Measurements from ENCODE around the gene COL6A1. TPM values are rescaled to one million over a fixed set of nuclear protein-coding genes. Genes with fewer than 3 reads are reported as not detected.
A peak's percentile ranks its signal among the peaks of the same experiment; 100 is the strongest.

Gene COL6A1
- total and polyA plus RNA-seq, 2 donors (not counting 3 experiments of a cell fraction or from before 2014, with no cell fraction given): 30.1 to 42.4 TPM

GRCh38 chr21:45949928-45950739 lies 31.4 kb upstream of the COL6A1 start:
- CTCF ChIA-PET: no interaction called here
- intact Hi-C loops (cut with micrococcal nuclease) (no loop called here), dilution Hi-C loops (cut with MboI; ENCODE audit: extremely low pct_ligation_motif_present, low sequenced_read_pairs) (no loop called here)
- TF ChIP-seq MAX (IDR thresholded peaks at IDR 0.05; ENCODE audit: insufficient read depth, insufficient read length) (no peak), POLR2AphosphoS5 (IDR thresholded peaks at IDR 0.05; ENCODE audit: insufficient read depth, low read depth, low read length) (no peak), FOS (IDR thresholded peaks at IDR 0.05; ENCODE audit: borderline replicate concordance, insufficient read depth, low read length) (no peak)
- DNase-seq (ENCODE audit: low read depth, low spot score) (no peak), FAIRE-seq (no peak)
- no TSS peak for BruUV-seq (replicated peaks)
- Histone ChIP-seq H3K79me2 (ENCODE audit: control insufficient read depth, insufficient read depth, low read length) (no peaks in the 10 kb centered on the region), H3K4me1 (ENCODE audit: control insufficient read depth, extremely low read depth, insufficient read depth, low read length) (no peaks in the 10 kb centered on the region), H3K9me1 (replicated peaks; ENCODE audit: control insufficient read depth, extremely low read depth, insufficient read depth, low read length) (no peaks in the 10 kb centered on the region), H3K4me2 (ENCODE audit: insufficient read depth, low read length) (no peak overlapping the region), H4K20me1 (replicated peaks; ENCODE audit: control insufficient read depth, extremely low read depth, insufficient read depth, low read length) (no peaks in the 10 kb centered on the region), H3K9ac (replicated peaks; ENCODE audit: extremely low read depth, insufficient read depth, low read length) (no peak overlapping the region), H3K27ac (ENCODE audit: insufficient read depth, low read depth, low read length) (no peak overlapping the region), H3K36me3 (ENCODE audit: control insufficient read depth in 2 of 2, extremely low read depth in 1 of 2, insufficient read depth in 2 of 2, low read length in 2 of 2) (no peaks in the 10 kb centered on the region), H3K27me3 (ENCODE audit: control insufficient read depth in 2 of 2, insufficient read depth in 2 of 2, low read length in 2 of 2) (peaks cover 4 to 8% of the 10 kb centered on the region in 2 experiments), H3K9me3 (replicated peaks; ENCODE audit: control insufficient read depth, insufficient read depth, low read length) (no peaks in the 10 kb centered on the region), H3K4me3 (replicated peaks in 1 of 3; ENCODE audit: insufficient read depth in 1 of 3, low read depth in 1 of 3, low read length in 3 of 3) (no peak overlapping the region), H2AFZ (ENCODE audit: low read depth, low read length) (no peak overlapping the region)
- POLR2A ChIA-PET: no interaction called here

- intact Hi-C loops (cut with micrococcal nuclease): no loop called here
- H3K9ac ChIP-seq (replicated peaks; ENCODE audit: extremely low read depth, insufficient read depth, low read length): no peak overlapping the region
- dilution Hi-C loops (cut with MboI; ENCODE audit: extremely low pct_ligation_motif_present, low sequenced_read_pairs): no loop called here
- H3K27me3 ChIP-seq (ENCODE audit: control insufficient read depth in 2 of 2, insufficient read depth in 2 of 2, low read length in 2 of 2): peaks cover 4 to 8% of the 10 kb centered on the region in 2 experiments
- H4K20me1 ChIP-seq (replicated peaks; ENCODE audit: control insufficient read depth, extremely low read depth, insufficient read depth, low read length): no peaks in the 10 kb centered on the region
- no peak overlapping the region for H2AFZ ChIP-seq (ENCODE audit: low read depth, low read length)
- ChIA-PET POLR2A (no interaction called here), CTCF (no interaction called here)
- H3K4me2 ChIP-seq (ENCODE audit: insufficient read depth, low read length): no peak overlapping the region
- no peaks in the 10 kb centered on the region for H3K36me3 ChIP-seq (ENCODE audit: control insufficient read depth in 2 of 2, extremely low read depth in 1 of 2, insufficient read depth in 2 of 2, low read length in 2 of 2)
- no peak overlapping the region for H3K4me3 ChIP-seq (replicated peaks in 1 of 3; ENCODE audit: insufficient read depth in 1 of 3, low read depth in 1 of 3, low read length in 3 of 3)
- TF ChIP-seq MYC (IDR thresholded peaks at IDR 0.05; ENCODE audit: low read depth, low read length) (no peak), CTCF (IDR thresholded peaks at IDR 0.05; ENCODE audit: extremely low read depth in 1 of 2, insufficient read depth in 1 of 2, low read depth in 1 of 2, low read length in 2 of 2) (no peak), POLR2A (IDR thresholded peaks at IDR 0.05; ENCODE audit: low read depth, low read length) (no peak), POLR2AphosphoS5 (IDR thresholded peaks at IDR 0.05; ENCODE audit: insufficient read depth, low read depth, low read length) (no peak), JUN (IDR thresholded peaks at IDR 0.05; ENCODE audit: borderline replicate concordance, insufficient read depth, insufficient read length, low read depth) (no peak), EZH2 (IDR thresholded peaks at IDR 0.05; ENCODE audit: borderline replicate concordance, low read depth, low read length, severe bottlenecking) (no peak), GATA2 (IDR thresholded peaks at IDR 0.05; ENCODE audit: insufficient read depth, insufficient read length, low read depth, low read length) (no peak), FOS (IDR thresholded peaks at IDR 0.05; ENCODE audit: borderline replicate concordance, insufficient read depth, low read length) (no peak), MAX (IDR thresholded peaks at IDR 0.05; ENCODE audit: insufficient read depth, insufficient read length) (no peak)
- no peaks in the 10 kb centered on the region for H3K9me3 ChIP-seq (replicated peaks; ENCODE audit: control insufficient read depth, insufficient read depth, low read length)
- H3K79me2 ChIP-seq (ENCODE audit: control insufficient read depth, insufficient read depth, low read length): no peaks in the 10 kb centered on the region
- DNase-seq (ENCODE audit: low read depth, low spot score) (peak; percentile 12), FAIRE-seq (no peak)
- no peak overlapping the region for H3K27ac ChIP-seq (ENCODE audit: insufficient read depth, low read depth, low read length)
- no peaks in the 10 kb centered on the region for H3K4me1 ChIP-seq (ENCODE audit: control insufficient read depth, extremely low read depth, insufficient read depth, low read length)
- H3K9me1 ChIP-seq (replicated peaks; ENCODE audit: control insufficient read depth, extremely low read depth, insufficient read depth, low read length): no peaks in the 10 kb centered on the region
- no TSS peak for BruUV-seq (replicated peaks)
Measured at GRCh38 chr21:45950740-45951515, 30.6 kb upstream of the COL6A1 start.

Measured in endothelial cell of umbilical vein (primary cell).